Inflammatory macrophage treated with lipopolysaccharide for 1 hour (primary cell): ENCODE data around the gene SH2B3.
A peak's percentile ranks its signal among the peaks of the same experiment; 100 is the strongest.

ENCODE experiments used
- DNase-seq, 2 donors: peaks; one replicate each; pipeline ENCODE4 v3.0.0-alpha.2; 2020 to 2022

The SH2B3 gene

GRCh38 chr12:111409780-111410430 is 4.2 kb downstream of the SH2B3 start:
- DNase-seq = peak in 1 of 2 donors; percentile 49

DNA sequence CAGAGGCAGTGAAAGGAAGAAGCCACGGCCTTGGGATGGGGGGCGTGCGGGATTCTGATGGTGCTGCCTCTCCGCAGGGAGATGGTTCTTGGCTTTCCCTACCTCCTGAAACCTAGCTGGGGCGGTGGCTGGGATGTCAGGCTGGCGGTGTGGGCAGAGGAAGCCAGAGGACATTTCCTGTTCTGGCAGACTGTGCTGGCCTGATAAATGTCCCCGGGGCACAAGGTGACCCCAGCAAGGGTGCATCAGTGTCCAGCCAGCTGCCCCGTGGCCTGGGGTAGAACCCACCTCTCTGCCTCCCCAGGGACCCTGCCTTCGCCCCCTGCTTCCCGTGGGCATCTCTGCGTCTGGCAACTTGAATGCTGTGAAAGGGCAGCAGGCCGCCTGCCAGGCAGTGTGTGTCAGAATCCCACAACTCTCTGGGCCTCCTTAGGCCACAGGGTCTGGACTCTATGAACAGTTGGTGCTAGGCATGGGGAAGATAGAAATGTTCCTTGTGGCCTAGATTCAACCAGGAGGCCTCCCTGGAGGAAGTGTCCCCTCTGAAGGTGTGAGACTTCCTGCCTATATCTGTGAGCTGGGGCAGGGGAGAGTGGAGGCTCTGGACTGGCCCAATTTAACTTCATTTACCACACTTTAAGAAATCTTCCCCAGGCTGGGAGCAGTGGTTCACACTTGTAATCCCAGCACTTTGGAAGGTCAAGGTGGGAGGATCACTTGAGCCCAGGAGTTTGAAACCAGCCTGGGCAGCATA is 4.9 kb downstream of the SH2B3 start:
- no peak for DNase-seq

DNA sequence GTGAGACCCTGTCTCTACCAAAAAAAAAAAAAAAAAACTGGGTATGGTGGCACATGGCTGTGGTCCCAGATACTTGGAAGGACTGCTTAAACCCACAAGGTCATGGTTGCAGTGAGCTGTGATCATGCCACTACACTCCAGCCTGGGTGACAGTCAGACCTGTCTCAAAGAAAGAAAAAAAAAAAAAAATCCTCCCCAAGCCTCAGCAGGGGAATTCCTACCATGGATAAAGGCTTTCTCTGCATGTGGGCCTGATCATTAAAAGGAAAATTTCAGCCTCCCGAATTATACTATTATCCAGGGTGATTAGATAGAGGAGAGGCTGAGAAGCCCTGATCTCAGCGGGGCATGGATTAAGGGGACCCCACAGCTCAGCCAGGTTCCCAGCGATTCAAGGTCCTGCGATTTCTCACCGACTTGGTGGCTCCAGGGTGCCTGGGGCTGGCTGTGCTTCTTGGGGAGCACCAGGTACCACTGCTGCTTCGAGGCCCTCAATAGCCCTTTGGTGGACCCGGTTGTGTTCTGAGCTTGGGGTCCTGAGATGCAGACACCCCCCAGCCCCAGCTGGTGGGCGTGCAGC is 5.6 kb downstream of the SH2B3 start:
- no peak for DNase-seq

GRCh38 chr12:111412007-111412829 is 6.5 kb downstream of the SH2B3 start:
- no peak for DNase-seq

DNA sequence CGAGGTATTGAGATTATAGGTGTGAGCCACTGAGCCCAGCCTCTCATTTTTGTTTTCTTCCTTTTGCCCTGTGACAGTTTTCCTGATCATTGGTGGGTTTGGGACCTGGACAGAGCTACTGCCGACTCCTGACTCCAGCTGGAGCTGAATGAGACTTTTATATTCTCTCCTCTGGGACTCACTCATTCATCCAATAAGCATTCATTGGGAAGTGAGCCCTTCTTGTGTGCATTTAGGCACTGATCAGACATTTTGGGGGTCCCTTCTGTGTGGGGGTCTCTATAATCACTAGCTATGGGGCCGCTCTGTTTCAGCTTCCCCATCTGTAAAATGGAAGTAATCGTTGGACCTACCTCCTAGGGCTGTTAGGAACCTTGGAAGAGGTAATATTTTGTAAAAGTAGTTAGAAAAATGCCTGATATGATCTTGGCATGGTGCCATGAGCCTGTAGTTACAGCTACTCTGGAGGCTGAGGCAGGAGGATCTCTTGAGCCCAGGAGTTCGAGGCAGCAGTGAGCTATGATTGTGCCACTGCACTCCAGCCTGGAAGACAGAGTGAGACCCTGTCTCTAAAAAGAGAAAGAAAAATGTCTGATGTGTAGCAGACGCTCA is 7.2 kb downstream of the SH2B3 start:
- no peak for DNase-seq

- peak; percentile 59 to 91 for DNase-seq
Observed at GRCh38 chr12:111413442-111414086, 7.8 kb downstream of the SH2B3 start.

- no peak for DNase-seq
Observed at GRCh38 chr12:111414711-111415252, 9.1 kb downstream of the SH2B3 start.

GRCh38 chr12:111417290-111417689 is 11.6 kb downstream of the SH2B3 start:
- no peak for DNase-seq

GRCh38 chr12:111417784-111418593 is 12.3 kb downstream of the SH2B3 start:
- DNase-seq = no peak

DNA sequence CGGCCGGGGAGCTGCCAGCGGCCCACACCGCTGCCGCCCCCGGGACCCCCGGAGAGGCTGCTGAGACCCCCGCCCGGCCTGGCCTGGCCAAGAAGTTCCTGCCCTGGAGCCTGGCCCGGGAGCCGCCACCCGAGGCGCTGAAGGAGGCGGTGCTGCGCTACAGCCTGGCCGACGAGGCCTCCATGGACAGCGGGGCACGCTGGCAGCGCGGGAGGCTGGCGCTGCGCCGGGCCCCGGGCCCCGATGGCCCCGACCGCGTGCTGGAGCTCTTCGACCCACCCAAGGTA is 12.8 kb downstream of the SH2B3 start:
- DNase-seq = no peak

DNA sequence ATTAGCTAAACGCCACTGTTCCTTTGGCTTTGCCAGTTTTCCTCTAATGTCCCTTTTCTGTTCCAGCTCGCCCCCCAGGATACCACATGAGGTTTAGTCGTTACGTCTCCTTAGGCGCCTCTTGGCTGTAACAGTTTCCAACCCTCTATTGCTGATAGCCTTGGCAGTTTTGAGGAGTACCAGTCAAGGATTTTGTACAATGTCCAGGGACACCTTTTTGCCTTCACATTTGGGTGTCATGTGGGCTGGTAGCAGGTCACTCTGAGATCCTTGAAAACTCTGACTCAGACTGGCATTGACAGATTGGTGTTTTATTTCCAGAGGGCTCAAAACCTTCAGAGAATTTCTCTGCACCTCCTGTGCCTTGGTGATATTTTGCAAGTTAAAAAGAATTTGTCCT is 14.1 kb downstream of the SH2B3 start:
- no peak for DNase-seq

DNA sequence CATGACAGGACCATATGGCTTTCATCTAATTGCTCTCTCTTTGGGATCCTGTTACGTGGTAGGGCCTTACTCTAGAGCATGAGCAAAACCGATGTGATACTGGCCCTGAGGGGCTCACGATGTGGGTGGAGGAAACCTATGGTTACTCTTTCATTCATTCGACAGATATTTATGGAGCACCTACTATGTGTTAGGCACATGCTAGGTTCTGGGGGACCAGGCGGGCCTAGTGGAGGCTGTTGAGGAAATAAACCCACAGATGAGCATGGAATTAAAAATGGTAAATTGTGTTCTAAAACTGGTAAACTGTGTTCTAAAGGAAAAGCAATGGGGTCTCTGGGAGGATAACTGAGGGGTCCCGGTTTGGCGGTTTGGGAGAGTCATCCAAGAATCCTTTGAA is 14.8 kb downstream of the SH2B3 start:
- no peak for DNase-seq

DNA sequence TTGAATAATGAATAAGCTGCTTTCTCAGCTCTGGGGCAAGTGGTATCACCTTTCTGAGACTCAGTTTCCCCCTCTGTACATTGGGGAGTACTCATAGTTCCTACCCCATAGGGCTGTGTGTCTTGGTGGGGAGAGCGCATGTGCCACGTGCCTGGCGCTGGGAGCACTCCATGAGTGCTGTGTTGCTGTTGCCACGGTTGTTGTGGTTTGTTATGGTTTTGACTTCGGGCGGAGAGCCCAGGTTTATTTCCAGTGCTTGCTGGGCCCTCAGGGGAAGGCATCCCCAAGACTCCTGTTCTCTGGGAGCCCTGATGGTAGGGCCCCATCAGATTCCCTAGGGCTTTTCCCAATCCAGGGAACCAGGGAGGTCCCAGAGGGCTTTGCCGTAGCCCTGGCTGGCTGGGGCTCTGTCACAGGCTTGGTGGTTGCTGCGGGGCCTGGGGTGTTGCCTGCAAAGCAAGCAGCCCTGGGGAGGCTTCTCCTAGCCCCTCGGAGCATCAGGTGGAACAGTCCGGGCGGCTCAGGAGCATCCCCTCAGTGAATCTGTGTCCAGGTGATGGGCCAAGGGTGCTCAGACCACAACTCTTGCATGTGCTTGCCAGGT is 18.6 kb downstream of the SH2B3 start:
- no peak for DNase-seq

GRCh38 chr12:111424793-111425251 is 19.1 kb downstream of the SH2B3 start:
- no peak for DNase-seq

GRCh38 chr12:111425655-111426054 is 19.9 kb downstream of the SH2B3 start:
- DNase-seq = no peak

GRCh38 chr12:111426344-111427185 is 20.8 kb downstream of the SH2B3 start:
- no peak for DNase-seq

GRCh38 chr12:111427417-111428074 is 21.8 kb downstream of the SH2B3 start:
- DNase-seq = no peak

DNA sequence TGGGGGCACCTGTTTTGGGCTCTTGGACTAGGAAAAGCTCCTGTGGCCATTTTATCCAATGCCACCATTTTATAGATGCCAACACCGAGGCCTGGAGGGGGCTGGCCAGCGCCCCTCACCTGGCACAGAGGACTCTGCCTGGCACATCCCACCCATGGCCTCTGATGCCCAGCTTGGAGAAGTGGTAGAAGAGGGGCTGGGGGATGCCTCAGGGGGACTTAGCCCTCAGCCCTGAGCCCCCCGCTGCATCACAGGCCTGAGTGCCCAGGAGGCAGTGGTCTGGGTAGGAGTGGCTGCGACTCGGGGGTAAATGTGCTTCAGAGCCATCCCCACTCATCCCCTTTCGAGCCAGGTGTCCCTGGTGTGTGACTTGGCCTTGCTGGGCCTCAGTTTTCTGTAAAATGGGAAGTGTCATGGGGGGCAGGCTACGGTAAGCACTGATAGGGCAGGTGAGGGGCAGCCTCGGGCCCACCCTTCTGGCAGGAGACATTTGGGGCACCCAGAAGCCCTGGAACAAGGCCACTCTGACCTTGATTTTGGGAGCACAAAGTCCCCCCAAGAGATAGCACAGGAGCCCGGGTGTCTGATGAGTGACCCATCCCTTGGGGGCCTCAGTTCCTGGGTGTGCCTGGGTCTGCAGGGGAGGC is 22.5 kb downstream of the SH2B3 start:
- DNase-seq = no peak

GRCh38 chr12:111428728-111429175 is 23.0 kb downstream of the SH2B3 start:
- DNase-seq = peak; percentile 67 to 75
